ENCODE results near the gene FARSA.

FARSA gene

DNA sequence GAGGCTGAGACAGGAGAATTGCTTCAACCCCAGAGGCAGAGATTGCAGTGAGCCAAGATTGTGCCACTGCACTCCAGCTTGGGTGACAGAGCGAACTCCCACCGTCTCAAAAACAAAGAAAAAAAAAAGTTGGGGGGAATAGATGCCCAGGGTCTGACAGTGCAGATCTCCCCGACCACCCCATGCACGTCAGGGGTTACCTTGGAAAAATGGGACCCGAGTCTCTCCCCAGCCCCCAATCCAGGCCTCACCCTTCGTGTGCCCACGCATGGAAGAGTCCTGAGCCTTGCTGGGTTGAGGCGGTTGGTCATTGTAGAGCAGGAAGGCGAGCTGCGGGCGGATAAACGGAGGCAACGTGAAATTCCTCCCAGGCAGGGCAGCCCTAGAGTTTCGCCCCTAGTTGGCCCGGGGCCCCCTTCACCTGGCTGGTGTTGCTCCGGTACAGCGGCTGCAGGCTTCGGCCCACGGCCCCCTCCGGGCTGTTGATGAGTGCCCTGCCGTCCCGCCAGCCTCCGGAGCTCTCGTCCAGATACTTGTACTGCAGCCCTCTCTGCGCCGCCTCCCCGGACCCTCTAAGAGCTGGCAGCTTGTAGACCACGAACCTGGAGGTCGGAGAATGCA lies 52.9 kb downstream of the FARSA start:
- no peak for DNase-seq (ENCODE audit: low read depth)
- TF ChIP-seq, protein P1, sequence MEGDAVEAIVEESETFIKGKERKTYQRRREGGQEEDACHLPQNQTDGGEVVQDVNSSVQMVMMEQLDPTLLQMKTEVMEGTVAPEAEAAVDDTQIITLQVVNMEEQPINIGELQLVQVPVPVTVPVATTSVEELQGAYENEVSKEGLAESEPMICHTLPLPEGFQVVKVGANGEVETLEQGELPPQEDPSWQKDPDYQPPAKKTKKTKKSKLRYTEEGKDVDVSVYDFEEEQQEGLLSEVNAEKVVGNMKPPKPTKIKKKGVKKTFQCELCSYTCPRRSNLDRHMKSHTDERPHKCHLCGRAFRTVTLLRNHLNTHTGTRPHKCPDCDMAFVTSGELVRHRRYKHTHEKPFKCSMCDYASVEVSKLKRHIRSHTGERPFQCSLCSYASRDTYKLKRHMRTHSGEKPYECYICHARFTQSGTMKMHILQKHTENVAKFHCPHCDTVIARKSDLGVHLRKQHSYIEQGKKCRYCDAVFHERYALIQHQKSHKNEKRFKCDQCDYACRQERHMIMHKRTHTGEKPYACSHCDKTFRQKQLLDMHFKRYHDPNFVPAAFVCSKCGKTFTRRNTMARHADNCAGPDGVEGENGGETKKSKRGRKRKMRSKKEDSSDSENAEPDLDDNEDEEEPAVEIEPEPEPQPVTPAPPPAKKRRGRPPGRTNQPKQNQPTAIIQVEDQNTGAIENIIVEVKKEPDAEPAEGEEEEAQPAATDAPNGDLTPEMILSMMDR (conservative IDR thresholded peaks at IDR 0.05; ENCODE audit: low read length), result no peak

DNA sequence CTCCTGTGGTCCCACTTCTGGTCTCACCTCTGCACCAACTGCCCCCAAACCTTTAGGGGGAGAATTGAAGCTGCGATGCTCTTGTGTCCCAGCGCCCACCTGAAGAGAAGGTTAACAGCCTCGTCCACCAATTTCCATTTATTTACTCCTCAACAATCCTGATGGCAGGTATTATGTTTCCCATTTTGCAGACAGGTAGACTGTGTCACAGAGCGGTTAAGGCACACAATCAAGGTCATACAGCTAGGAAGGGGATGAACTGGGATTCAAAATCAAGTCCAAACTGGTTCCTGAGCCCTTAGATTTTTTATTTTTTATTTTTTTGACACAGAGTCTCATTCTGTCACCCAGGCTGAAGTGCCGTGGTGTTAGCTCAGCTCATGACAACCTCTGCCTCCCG lies 58.4 kb downstream of the FARSA start:
- TF ChIP-seq, protein P1 (conservative IDR thresholded peaks at IDR 0.05; ENCODE audit: low read length), result no peak
- H3K4me3 ChIP-seq (ENCODE audit: low read length), result no peak overlapping the region
- DNase-seq (ENCODE audit: low read depth), result no peak

More for the DNA sequence above, 52.9 kb downstream of the FARSA start:
- peak overlapping the region; percentile 85 for H3K4me3 ChIP-seq (ENCODE audit: low read length)

DNA sequence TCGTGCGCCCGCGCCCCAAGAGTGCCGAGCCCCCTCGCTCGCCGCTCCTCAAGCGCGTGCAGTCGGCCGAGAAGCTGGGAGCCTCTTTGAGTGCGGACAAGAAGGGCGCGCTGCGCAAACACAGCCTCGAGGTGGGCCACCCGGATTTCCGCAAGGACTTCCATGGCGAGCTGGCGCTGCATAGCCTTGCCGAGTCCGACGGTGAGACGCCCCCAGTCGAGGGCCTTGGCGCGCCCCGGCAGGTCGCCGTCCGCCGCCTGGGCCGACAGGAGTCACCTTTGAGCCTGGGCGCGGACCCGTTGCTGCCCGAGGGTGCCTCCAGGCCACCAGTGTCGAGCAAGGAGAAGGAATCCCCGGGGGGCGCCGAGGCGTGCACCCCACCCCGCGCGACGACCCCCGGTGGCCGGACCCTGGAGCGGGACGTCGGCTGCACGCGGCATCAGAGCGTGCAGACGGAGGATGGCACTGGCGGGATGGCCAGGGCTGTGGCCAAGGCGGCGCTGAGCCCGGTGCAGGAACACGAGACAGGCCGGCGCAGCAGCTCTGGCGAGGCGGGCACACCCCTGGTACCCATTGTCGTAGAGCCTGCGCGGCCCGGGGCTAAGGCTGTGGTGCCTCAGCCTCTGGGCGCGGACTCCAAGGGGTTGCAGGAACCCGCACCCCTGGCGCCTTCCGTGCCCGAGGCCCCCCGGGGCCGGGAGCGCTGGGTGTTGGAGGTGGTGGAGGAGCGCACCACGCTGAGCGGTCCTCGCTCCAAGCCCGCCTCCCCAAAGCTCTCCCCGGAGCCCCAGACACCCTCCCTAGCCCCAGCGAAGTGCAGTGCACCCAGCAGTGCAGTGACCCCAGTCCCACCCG lies 59.4 kb downstream of the FARSA start:
- TF ChIP-seq, protein P1 (conservative IDR thresholded peaks at IDR 0.05; ENCODE audit: low read length), result no peak
- no peak overlapping the region for H3K4me3 ChIP-seq (ENCODE audit: low read length)
- DNase-seq (ENCODE audit: low read depth), result no peak

DNA sequence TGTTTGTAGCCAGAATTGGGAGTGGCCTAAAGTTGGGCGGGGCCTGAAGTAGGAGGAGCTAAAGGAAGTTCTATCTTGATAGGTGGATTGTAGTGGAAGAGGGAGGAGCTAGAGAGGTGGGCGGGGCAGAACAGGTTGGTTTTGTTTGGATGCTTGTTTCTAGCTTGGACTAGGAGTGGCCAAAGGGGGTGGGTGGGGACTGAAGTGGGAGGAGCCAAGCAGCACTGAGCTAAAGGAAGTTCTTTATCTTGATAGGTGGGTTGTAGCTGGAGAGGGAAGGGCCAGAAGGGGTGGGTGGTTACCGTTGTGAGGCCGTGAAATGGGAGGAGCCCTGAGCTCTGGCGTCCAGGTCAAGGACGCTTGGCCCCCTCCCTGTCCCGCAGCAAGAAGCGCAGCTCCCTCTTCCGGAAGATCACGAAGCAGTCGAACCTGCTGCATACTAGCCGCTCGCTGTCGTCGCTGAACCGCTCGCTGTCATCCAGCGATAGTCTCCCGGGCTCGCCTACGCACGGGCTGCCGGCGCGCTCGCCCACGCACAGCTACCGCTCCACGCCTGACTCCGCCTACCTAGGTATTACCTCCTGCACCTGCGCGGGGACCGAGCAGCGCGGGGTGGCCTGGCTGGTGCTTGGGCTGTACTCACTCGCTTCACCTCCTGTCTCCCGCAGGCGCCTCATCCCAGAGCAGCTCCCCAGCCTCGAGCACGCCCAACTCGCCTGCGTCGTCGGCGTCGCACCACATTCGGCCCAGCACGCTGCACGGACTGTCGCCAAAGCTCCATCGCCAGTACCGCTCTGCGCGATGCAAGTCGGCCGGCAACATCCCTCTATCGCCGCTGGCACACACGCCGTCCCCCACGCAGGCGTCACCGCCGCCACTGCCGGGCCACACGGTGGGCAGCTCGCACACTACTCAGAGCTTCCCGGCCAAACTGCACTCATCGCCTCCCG lies 60.3 kb downstream of the FARSA start:
- peak; percentile 30 for DNase-seq (ENCODE audit: low read depth)
- H3K4me3 ChIP-seq (ENCODE audit: low read length), result peak overlapping the region; percentile 13
- TF ChIP-seq, protein P1 (conservative IDR thresholded peaks at IDR 0.05; ENCODE audit: low read length), result 0 out of 2 replicates have a peak, but pooled peaks have one; percentile 7
